GM18868 (cell line): ENCODE data around the gene PFKL.

Experiments used
- ATAC-seq: cut with Tn5 transposase; IDR thresholded peaks from one replicate; pipeline ENCODE4 v1.9.1; 2021; ENCODE audit warnings: mild to moderate bottlenecking, moderate library complexity; ENCODE audit not compliant: unreplicated experiment

The PFKL gene

GRCh38 chr21:44325386-44326271 is 25.8 kb downstream of the PFKL start:
- ATAC-seq: no peak

GRCh38 chr21:44326272-44326647 is 26.4 kb downstream of the PFKL start:
- ATAC-seq: no peak

GRCh38 chr21:44326716-44327602 is 27.1 kb downstream of the PFKL start:
- ATAC-seq: no peak

- no peak for ATAC-seq
These were observed 27.7 kb downstream of the PFKL start for GRCh38 chr21:44327603-44327974.

- ATAC-seq: no peak
These were observed 28.5 kb downstream of the PFKL start for GRCh38 chr21:44328242-44328895.

GRCh38 chr21:44329086-44329889 is 29.4 kb downstream of the PFKL start:
- no peak for ATAC-seq

GRCh38 chr21:44329971-44330681 is 30.3 kb downstream of the PFKL start:
- no peak for ATAC-seq

GRCh38 chr21:44330698-44331097 is 30.8 kb downstream of the PFKL start:
- no peak for ATAC-seq

GRCh38 chr21:44331209-44331608 is 31.4 kb downstream of the PFKL start:
- ATAC-seq: no peak

GRCh38 chr21:44331650-44332307 is 31.9 kb downstream of the PFKL start:
- ATAC-seq: no peak

- no peak for ATAC-seq
These were observed 32.5 kb downstream of the PFKL start for GRCh38 chr21:44332383-44332782.

- ATAC-seq: no peak
These were observed 33.1 kb downstream of the PFKL start for GRCh38 chr21:44332965-44333364.

- ATAC-seq: no peak
These were observed 33.9 kb downstream of the PFKL start for GRCh38 chr21:44333509-44334328.

GRCh38 chr21:44334329-44335030 is 34.6 kb downstream of the PFKL start:
- ATAC-seq: no peak

GRCh38 chr21:44335266-44336059 is 35.6 kb downstream of the PFKL start:
- no peak for ATAC-seq

- ATAC-seq: no peak
These were observed 37.6 kb downstream of the PFKL start for GRCh38 chr21:44337449-44337848.
